ENCODE results near the gene COL27A1.

The COL27A1 gene

GRCh38 chr9:114281473-114282103 is 126.3 kb downstream of the COL27A1 start:
- in situ Hi-C loops (cut with MboI; ENCODE audit: low sequenced_read_pairs) = loop anchor here (10.0 kb wide), 1 partner anchor 187 kb away; the partner anchor contains the start of gene KIF12

- in situ Hi-C loops (cut with MboI; ENCODE audit: low sequenced_read_pairs) = loop anchor here (10.0 kb wide), 1 partner anchor 187 kb away; the partner anchor contains the start of gene KIF12
Observed at GRCh38 chr9:114282104-114282485, 126.8 kb downstream of the COL27A1 start.

- in situ Hi-C loops (cut with MboI; ENCODE audit: low sequenced_read_pairs) = loop anchor here (10.0 kb wide), 1 partner anchor 188 kb away; the partner anchor contains the start of gene KIF12
Observed at GRCh38 chr9:114282507-114282906, 127.2 kb downstream of the COL27A1 start.

- in situ Hi-C loops (cut with MboI; ENCODE audit: low sequenced_read_pairs) = loop anchor here (10.0 kb wide), 1 partner anchor 188 kb away; the partner anchor contains the start of gene KIF12
Observed at GRCh38 chr9:114282926-114283325, 127.6 kb downstream of the COL27A1 start.

- in situ Hi-C loops (cut with MboI; ENCODE audit: low sequenced_read_pairs) = loop anchor here (10.0 kb wide), 1 partner anchor 189 kb away; the partner anchor contains the start of gene KIF12
Observed at GRCh38 chr9:114283551-114284111, 128.3 kb downstream of the COL27A1 start.

- in situ Hi-C loops (cut with MboI; ENCODE audit: low sequenced_read_pairs) = loop anchor here (10.0 kb wide), 1 partner anchor 190 kb away; the partner anchor contains the start of gene KIF12
Observed at GRCh38 chr9:114284316-114285060, 129.2 kb downstream of the COL27A1 start.

GRCh38 chr9:114285166-114285867 is 130.0 kb downstream of the COL27A1 start:
- in situ Hi-C loops (cut with MboI; ENCODE audit: low sequenced_read_pairs) = loop anchor here (10.0 kb wide), 1 partner anchor 191 kb away; the partner anchor contains the start of gene KIF12

- in situ Hi-C loops (cut with MboI; ENCODE audit: low sequenced_read_pairs) = loop anchor here (10.0 kb wide), 1 partner anchor 191 kb away; the partner anchor contains the start of gene KIF12
Observed at GRCh38 chr9:114286146-114286679, 130.9 kb downstream of the COL27A1 start.

- in situ Hi-C loops (cut with MboI; ENCODE audit: low sequenced_read_pairs) = loop anchor here (10.0 kb wide), 1 partner anchor 192 kb away; the partner anchor contains the start of gene KIF12
Observed at GRCh38 chr9:114287001-114287762, 131.8 kb downstream of the COL27A1 start.

GRCh38 chr9:114287763-114288192 is 132.4 kb downstream of the COL27A1 start:
- in situ Hi-C loops (cut with MboI; ENCODE audit: low sequenced_read_pairs) = loop anchor here (10.0 kb wide), 1 partner anchor 193 kb away; the partner anchor contains the start of gene KIF12

GRCh38 chr9:114288193-114289091 is 133.1 kb downstream of the COL27A1 start:
- in situ Hi-C loops (cut with MboI; ENCODE audit: low sequenced_read_pairs) = loop anchor here (10.0 kb wide), 1 partner anchor 194 kb away; the partner anchor contains the start of gene KIF12

GRCh38 chr9:114289106-114289505 is 133.8 kb downstream of the COL27A1 start:
- in situ Hi-C loops (cut with MboI; ENCODE audit: low sequenced_read_pairs) = loop anchor here (10.0 kb wide), 1 partner anchor 194 kb away; the partner anchor contains the start of gene KIF12

- in situ Hi-C loops (cut with MboI; ENCODE audit: low sequenced_read_pairs) = loop anchor here (10.0 kb wide), 1 partner anchor 195 kb away; the partner anchor contains the start of gene KIF12
Observed at GRCh38 chr9:114289571-114290481, 134.5 kb downstream of the COL27A1 start.

GRCh38 chr9:114290561-114290986 is 135.2 kb downstream of the COL27A1 start:
- in situ Hi-C loops (cut with MboI; ENCODE audit: low sequenced_read_pairs) = no loop called here

- in situ Hi-C loops (cut with MboI; ENCODE audit: low sequenced_read_pairs) = no loop called here
Observed at GRCh38 chr9:114291064-114291474, 135.7 kb downstream of the COL27A1 start.

- in situ Hi-C loops (cut with MboI; ENCODE audit: low sequenced_read_pairs) = no loop called here
Observed at GRCh38 chr9:114291886-114292590, 136.7 kb downstream of the COL27A1 start.
